DMS53 treated with DMSO at 0.1 percent for 48 hours (cell line): Measurements from ENCODE around the gene CCDC106.

ENCODE experiments used
- DNase-seq: peaks from one replicate; lab custom pipeline; 2025; ENCODE audit not compliant: unreplicated experiment; lab: John Stamatoyannopoulos, UW

CCDC106 gene

GRCh38 chr19:55613930-55614710, 33.9 kb upstream of the CCDC106 start:
- DNase-seq: no peak

- no peak for DNase-seq
These were observed 33.1 kb upstream of the CCDC106 start for GRCh38 chr19:55614711-55615542.

GRCh38 chr19:55615543-55616394, 32.2 kb upstream of the CCDC106 start:
- no peak for DNase-seq

- DNase-seq: no peak
These were observed 31.6 kb upstream of the CCDC106 start for GRCh38 chr19:55616395-55616875.

GRCh38 chr19:55617426-55617825, 30.6 kb upstream of the CCDC106 start:
- DNase-seq: no peak

GRCh38 chr19:55618426-55618825, 29.6 kb upstream of the CCDC106 start:
- no peak for DNase-seq

GRCh38 chr19:55619286-55619685, 28.7 kb upstream of the CCDC106 start:
- no peak for DNase-seq

- no peak for DNase-seq
These were observed 27.4 kb upstream of the CCDC106 start for GRCh38 chr19:55620410-55621204.

- DNase-seq: no peak
These were observed 26.8 kb upstream of the CCDC106 start for GRCh38 chr19:55621205-55621672.

GRCh38 chr19:55621673-55622231, 26.3 kb upstream of the CCDC106 start:
- no peak for DNase-seq

GRCh38 chr19:55622242-55622969, 25.6 kb upstream of the CCDC106 start:
- no peak for DNase-seq

- DNase-seq: no peak
These were observed 24.9 kb upstream of the CCDC106 start for GRCh38 chr19:55623130-55623529.

GRCh38 chr19:55623561-55623960, 24.5 kb upstream of the CCDC106 start:
- no peak for DNase-seq

GRCh38 chr19:55624109-55625003, 23.7 kb upstream of the CCDC106 start, which contains the start of gene ZNF784:
TSS of gene ZNF784 (minus strand) at chr19:55624566. CDS start at chr19:55624561, 5 bp downstream.
- peak; percentile 78 for DNase-seq

GRCh38 chr19:55625004-55625326, 23.0 kb upstream of the CCDC106 start:
- DNase-seq: no peak

- no peak for DNase-seq
These were observed 21.7 kb upstream of the CCDC106 start for GRCh38 chr19:55626350-55626749.

GRCh38 chr19:55632463-55632834, 15.6 kb upstream of the CCDC106 start:
- DNase-seq: peak; percentile 70

- no peak for DNase-seq
These were observed 14.2 kb upstream of the CCDC106 start for GRCh38 chr19:55633861-55634260.
